HG02943 (cell line): Measurements from ENCODE around the gene EIF4E1B.
A peak's percentile ranks its signal among the peaks of the same experiment; 100 is the strongest.

Experiments
- ATAC-seq: cut with Tn5 transposase; IDR thresholded peaks from one replicate; pipeline ENCODE4 v1.9.1; 2021; ENCODE audit warnings: mild to moderate bottlenecking, low read depth, moderate library complexity; ENCODE audit not compliant: unreplicated experiment

EIF4E1B gene

GRCh38 chr5:176644878-176645670 is 14.6 kb downstream of the EIF4E1B start:
- no peak for ATAC-seq

DNA sequence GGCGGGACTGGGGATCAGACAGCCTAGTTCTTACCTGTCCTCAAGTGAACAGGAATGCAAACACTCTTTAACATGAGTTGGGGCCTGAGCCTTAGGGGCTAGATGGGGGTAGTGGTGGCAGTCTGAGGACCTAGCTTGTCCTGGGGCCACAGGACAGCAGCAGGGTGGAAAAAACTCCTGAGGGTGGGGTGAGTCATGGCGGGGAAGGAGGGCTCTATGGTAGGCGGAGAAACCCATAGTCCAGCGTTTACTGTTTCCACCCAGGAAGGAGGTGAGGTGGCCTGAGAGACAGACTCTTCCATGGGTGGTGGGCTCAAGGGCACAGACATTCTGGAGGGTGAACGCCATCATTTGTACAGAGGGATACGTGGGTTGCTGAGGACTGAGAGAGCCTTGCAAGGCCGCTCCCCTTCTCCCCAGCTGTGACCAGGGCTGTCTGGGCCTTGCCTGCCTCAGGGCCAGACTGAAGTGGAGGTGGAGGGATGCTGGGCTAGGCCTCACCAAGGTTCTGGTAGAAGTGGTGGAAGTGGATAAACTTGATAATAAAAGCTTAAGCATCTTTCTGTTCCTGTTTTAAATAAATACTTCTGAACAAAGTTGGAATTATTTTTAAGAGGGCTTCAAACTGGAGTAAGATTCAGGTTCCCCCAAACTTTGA is 15.7 kb downstream of the EIF4E1B start:
- no peak for ATAC-seq

GRCh38 chr5:176646707-176647029 is 16.2 kb downstream of the EIF4E1B start:
- ATAC-seq, result peak; percentile 17

DNA sequence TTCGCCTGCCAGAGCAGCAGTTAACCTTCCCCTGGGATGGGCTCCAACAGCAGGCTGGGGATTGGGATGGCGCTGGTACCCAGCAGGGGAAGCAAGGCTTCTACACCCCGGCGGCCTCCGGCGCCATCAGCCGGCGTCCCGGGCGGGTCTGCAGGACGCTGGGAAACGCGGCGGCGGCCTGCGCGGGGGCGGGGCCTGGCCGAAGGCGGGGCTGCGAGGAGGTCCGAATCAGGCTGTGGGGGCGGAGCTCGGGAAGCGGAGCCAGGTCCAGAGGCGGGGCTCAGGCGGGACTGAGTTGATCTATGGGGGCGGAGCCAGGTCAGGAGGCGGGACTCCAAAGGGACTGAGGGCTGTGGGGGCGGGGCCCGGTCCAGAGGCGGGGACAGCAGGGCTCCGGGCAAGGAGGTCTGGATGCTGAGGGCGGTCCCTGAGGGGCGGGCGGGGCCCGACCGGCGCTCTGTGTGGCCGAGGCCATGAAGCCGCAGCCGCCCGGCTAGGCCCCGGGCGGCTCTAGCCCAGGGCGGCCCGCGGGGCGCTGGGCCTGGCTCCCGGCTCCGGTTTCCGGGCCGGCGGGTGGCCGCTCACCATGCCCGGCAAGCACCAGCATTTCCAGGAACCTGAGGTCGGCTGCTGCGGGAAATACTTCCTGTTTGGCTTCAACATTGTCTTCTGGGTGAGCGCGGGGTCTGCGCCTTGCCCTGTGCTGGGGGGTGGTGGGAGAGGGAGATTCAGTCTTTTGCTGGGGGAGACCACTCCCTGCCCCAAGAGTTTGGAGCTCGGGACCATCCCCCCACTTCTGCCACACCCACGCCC is 16.8 kb downstream of the EIF4E1B start, which contains the start of gene TSPAN17:
TSS of gene TSPAN17 (plus strand) at position 455 of the 813 bp plus-strand sequence. CDS start at position 587, 132 bp downstream.
- ATAC-seq, result peak; percentile 91

- ATAC-seq, result no peak
Observed at GRCh38 chr5:176647843-176648473, 17.5 kb downstream of the EIF4E1B start.

DNA sequence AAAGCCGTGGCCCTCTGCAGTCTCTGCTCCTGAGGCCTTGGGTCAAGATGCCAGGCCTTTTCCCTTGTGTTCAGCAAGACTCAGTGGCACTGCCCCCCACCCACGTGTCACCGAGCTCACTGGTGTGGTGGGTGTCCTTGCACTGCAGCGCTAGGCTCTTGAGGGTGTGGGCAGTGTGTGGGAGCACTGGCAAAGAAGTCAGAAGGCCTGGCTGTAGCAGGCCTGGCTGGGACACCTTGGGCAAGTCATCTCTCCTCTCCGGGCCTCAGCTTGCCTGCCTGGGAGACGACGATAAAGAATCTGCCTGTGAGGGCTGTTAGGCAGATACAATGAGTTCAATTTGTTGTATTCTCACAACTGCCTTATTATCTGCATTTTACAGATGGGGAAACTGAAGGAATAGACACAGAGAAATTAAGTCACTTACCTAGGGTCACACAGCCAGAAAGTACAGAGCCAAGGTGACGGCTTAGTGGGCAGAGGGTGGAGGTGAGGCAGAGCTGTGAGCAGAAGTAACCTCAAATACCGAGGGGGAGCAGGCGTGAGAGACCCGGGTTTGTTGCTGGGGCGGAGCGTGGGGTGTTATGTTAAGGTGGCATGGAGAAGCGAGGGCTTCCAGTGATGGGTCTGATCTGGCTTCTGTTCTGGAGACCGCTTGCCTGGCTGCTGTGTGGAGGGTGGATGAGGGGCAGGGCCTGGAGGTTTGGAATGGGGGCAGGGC is 18.2 kb downstream of the EIF4E1B start:
- ATAC-seq, result no peak

DNA sequence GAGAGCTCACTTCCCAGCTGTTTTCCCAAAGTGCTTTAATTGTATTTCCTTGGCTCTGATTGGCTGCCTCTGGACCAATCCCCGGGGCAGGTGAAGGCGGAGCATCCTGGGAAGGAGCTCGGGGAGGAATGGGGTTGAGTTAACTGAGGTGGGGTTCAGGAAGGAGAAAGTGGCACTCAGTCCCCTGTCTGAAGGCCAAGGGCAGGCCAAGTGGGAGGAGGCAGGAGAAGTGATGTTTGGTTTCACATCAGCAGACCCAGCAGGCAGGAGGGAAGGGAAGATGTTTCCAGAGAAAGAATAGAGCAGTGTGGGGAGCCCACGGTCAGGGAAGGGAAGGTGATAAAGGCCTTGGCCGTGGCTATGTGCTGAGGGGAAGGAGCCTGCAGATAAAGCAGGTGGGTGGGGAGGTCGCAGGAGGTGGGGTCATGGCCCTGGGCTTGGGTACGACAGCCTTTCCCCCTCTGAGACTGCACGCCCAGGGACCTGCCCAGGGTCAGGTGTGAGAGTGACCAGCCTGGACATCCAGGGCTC is 19.9 kb downstream of the EIF4E1B start:
- no peak for ATAC-seq

DNA sequence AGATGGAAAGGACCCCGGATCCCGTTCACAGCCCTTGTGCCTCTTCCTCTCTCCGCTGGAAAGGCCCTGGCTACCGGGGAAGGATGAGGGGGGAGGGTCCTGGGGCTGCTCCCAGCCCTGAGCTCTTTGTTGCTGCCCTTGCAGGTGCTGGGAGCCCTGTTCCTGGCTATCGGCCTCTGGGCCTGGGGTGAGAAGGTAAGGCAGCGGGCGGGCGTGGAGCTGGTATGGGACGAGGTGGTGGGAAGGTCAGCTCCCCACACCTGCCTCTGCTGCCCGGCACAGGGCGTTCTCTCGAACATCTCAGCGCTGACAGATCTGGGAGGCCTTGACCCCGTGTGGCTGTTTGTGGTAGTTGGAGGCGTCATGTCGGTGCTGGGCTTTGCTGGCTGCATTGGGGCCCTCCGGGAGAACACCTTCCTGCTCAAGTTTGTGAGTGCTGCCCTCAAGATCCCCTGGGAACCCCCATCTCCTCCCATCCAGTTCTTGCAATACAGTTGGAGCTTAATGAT is 21.1 kb downstream of the EIF4E1B start:
- no peak for ATAC-seq

DNA sequence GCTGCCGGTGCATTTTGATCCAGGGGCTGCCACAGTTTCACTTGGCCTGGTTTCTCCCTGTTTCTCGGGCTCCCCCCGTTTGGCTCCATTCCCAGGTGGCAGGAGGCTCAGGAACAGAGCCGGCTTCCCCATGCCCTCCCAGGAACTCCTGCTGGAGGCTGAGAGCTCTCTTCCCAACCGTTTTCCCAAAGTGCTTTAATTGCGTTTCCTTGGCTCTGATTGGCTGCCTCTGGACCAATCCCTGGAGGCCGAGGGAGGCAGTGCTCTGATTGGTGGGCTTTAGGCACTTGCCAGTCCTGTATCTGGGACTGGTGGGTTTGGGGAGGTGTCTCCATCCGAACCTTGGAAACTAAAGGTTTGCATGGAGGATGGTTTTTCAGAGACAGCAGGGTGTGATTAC is 21.7 kb downstream of the EIF4E1B start:
- no peak for ATAC-seq

DNA sequence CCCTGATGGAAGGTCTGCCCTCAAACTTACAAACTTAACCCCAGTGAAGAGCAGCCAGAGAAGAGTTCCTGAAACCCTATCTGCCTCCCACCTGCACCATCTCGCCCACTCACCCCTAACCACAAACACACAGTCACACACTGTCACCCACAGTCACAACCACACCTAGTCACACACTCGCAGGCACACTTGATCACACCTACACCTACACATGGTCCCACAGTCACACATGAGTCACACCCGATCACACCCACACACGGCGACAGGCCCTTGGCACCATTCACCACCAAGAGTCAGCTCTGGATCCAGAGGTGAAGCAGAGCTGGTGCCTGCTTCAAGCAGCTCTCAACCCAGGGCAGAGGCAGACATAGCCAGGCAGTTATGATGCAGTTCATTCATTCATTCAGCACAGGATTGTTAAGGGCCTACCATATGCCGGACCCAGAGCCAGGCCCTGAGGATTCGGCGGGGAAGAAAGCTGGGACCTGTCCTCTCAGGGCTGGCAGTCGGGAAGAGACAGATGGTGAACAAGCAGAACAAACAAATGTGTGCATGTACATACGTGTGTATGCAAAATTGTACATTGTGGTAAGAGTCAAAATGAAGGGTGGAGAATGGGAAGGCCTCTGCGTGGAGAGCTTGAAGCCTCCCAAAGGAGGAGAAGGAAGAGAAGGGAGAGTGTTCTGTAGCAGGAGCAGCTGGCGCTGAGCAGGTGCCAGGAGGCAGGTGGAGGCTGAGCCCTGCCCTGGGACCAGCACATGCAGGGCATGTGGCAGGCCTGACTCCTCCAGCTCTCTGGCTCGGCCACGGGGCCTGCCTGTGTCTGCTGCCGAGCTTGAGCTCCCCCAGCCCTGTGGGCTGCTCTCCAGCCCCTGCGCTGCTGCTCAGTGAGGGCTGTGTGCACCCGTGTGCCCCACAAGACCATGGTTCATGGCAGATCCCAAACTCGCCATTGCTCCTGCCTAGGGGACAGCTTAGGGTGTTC is 23.2 kb downstream of the EIF4E1B start:
- ATAC-seq, result no peak

- ATAC-seq, result no peak
Observed at GRCh38 chr5:176654856-176655255, 24.4 kb downstream of the EIF4E1B start.

GRCh38 chr5:176656467-176656990 is 26.1 kb downstream of the EIF4E1B start:
- ATAC-seq, result no peak

GRCh38 chr5:176658007-176658599 is 27.6 kb downstream of the EIF4E1B start:
- peak; percentile 49 for ATAC-seq

DNA sequence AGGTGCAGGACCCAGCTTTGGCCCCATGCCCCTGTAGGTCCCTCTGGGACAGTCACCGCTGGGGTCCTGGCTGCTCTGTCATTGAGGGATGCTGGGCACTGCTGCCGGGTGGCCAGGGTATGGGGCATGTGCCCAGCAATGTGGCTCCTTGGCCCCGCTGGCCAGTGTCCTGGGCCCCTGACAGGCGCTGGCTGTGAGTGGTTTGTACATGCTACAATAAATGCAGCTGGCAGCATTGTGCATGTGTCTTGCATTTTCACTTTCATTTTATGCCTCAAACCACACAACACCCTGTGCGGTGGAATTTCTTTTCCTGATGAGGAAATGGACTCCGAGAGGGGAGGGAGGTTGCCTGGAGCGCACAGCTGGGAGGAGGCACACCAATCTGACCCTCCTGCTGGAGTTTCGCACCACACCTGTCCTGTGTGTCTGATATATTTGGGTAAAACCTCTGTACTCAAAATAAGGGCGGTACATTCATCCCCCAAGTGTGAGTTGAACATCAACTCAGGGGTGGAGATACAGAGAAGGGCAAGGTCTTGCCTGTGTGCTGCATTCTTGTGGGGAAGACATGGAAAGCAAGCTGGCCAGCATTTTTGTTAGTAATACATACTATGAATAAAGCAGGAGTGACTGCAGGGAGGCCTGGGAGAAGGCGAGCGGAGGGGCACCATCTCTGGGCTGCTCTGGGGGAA is 28.5 kb downstream of the EIF4E1B start:
- ATAC-seq, result no peak

DNA sequence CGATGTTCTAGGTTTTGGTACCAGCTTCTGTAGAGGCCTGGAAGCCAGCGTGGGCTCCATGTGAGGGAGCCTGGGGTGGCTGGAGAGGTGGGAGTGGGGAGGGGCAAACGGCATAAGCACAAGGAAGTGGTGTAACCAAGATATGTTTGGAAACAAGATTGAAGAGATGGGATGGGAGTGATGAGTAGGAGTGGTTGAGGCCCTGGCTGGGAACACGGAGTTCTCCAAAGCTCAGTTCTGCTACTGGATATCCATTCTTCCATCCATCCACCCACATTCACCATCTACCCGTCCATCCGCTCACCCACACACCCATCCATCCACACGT is 29.0 kb downstream of the EIF4E1B start:
- no peak for ATAC-seq

DNA sequence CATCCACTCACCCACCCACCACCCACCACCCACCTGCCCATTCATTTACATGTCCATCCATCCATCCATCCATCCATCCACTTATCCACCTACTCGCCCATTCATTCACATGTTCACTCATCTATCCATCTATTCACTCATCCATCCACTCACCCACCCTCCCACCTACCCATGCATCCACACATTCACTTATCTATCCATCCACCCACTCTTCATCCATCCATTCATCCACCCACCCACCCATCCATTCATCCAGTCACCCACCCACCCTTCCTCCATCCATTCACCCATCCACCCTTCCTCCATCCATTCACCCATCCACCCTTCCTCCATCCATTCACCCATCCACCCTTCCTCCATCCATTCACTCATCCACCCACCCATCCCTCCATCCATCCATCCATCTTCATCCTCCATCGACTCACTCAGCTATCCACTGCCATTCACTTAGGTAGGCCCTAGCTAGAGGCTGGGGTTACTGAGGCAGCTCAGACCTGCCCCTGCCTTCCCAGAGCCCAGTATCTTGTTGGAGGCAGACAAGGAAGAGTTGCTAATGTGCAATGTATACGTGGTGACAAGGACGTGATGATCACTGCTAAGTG is 29.5 kb downstream of the EIF4E1B start:
- ATAC-seq, result no peak

DNA sequence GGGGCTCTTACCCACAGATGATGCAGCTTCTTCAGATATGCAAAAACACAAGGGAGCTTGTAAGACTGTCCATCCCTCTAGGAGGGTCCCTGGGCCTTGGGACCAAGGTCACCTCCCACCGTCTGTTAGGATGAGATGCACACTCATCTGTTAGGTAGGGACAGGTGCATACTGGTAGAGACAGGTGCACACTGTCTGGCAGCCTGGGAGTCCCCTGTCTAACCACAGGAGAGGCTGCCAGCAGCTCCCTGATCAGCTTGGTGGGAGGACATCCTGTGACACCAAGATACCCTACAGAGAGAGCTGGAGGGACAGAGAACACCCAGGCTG is 30.0 kb downstream of the EIF4E1B start:
- no peak for ATAC-seq
